EL (cell line): Measurements from ENCODE around the gene SLC39A10.
"Not testable (repeated sequence)": the region's sequence is repeated elsewhere in the genome, so short reads cannot be mapped to it uniquely, and the experiment has no call there.

Source experiments
- DNase-seq: peaks from one replicate; pipeline ENCODE4 v3.0.0-alpha.2; 2016

Gene SLC39A10

GRCh38 chr2:195656859-195657633 is at the start of gene SLC39A10:
SLC39A10 (plus strand) TSS chr2:195657226; CDS start chr2:195680043, 22,817 bp downstream.
- peak; percentile 97 for DNase-seq

- no peak for DNase-seq
Measured at GRCh38 chr2:195608768-195609454, 48.1 kb upstream of the SLC39A10 start.

GRCh38 chr2:195610717-195611116 is 46.3 kb upstream of the SLC39A10 start:
- DNase-seq, result no peak

- DNase-seq, result peak; percentile 83
Measured at GRCh38 chr2:195612611-195613495, 44.2 kb upstream of the SLC39A10 start.

GRCh38 chr2:195613922-195614321 is 43.1 kb upstream of the SLC39A10 start:
- DNase-seq, result peak; percentile 94

- no peak for DNase-seq
Measured at GRCh38 chr2:195619590-195619989, 37.4 kb upstream of the SLC39A10 start.

GRCh38 chr2:195620501-195620900 is 36.5 kb upstream of the SLC39A10 start:
- peak; percentile 59 for DNase-seq

GRCh38 chr2:195622966-195623365 is 34.1 kb upstream of the SLC39A10 start:
- peak; percentile 14 for DNase-seq

- DNase-seq, result no peak
Measured at GRCh38 chr2:195626507-195626906, 30.5 kb upstream of the SLC39A10 start.

GRCh38 chr2:195628666-195629065 is 28.4 kb upstream of the SLC39A10 start:
- DNase-seq, result no peak

GRCh38 chr2:195632856-195633572 is 24.0 kb upstream of the SLC39A10 start:
- no peak for DNase-seq

GRCh38 chr2:195633573-195633870 is 23.5 kb upstream of the SLC39A10 start:
- DNase-seq, result no peak

- no peak for DNase-seq
Measured at GRCh38 chr2:195633974-195634373, 23.1 kb upstream of the SLC39A10 start.

- no peak for DNase-seq
Measured at GRCh38 chr2:195636890-195637289, 20.1 kb upstream of the SLC39A10 start.

GRCh38 chr2:195638750-195639149 is 18.3 kb upstream of the SLC39A10 start:
- no peak for DNase-seq

- DNase-seq, result no peak
Measured at GRCh38 chr2:195639238-195639858, 17.7 kb upstream of the SLC39A10 start.

GRCh38 chr2:195639959-195640358 is 17.1 kb upstream of the SLC39A10 start:
- DNase-seq, result no peak

GRCh38 chr2:195642027-195642678 is 14.9 kb upstream of the SLC39A10 start:
- DNase-seq, result no peak

GRCh38 chr2:195642679-195643068 is 14.4 kb upstream of the SLC39A10 start:
- DNase-seq, result no peak

GRCh38 chr2:195644708-195645107 is 12.3 kb upstream of the SLC39A10 start:
- not testable (repeated sequence) for DNase-seq

GRCh38 chr2:195645413-195645812 is 11.6 kb upstream of the SLC39A10 start:
- DNase-seq, result no peak

- no peak for DNase-seq
Measured at GRCh38 chr2:195646424-195646823, 10.6 kb upstream of the SLC39A10 start.
